T47D (cell line): Measurements from ENCODE around the gene SMAD6.

Experiments used
- DNase-seq, 2 experiments: peaks; one replicate each; pipeline versions ENCODE4 v3.0.0 to v3.0.0-alpha.2; 2011 to 2012; ENCODE audit warnings: low read depth in 1 of 2, low spot score in 1 of 2
- JUND ChIP-seq: IDR thresholded peaks from 2 replicates; pipeline ENCODE4 v1.6.1; 2012; ENCODE audit warnings: low read depth
- in situ Hi-C: cut with HindIII; loops from 2 replicates; pipeline ENCODE4 v1.10.0; 2016; ENCODE audit warnings: low sequenced_read_pairs, low pct_unique_long_range_greater_than_20kb

SMAD6 gene

GRCh38 chr15:66745530-66746230, 43.6 kb downstream of the SMAD6 start:
- DNase-seq, result no peak
- no peak for TF ChIP-seq JUND
- in situ Hi-C loops, result no loop called here

DNA sequence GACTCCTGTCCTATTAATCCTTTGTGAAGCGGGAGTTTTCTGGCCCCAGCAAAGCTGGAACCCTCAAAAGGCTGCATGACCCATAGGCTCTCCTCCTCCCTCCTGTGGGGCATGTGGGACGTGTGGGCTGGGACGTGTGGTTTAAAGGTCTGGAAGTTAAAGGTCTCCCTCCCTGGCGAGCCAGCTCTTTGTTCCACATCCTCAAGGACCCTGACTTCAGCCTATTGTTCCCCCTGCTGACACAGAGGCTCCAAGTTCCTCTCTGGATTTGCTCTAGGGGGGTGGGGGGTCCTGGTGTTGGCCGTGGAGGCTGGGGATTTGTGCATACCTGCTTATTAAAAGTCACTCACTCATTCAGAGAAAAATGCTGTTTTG, 44.2 kb downstream of the SMAD6 start:
- DNase-seq, result no peak
- no peak for TF ChIP-seq JUND
- in situ Hi-C loops, result no loop called here

- in situ Hi-C loops, result no loop called here
- no peak for TF ChIP-seq JUND
- DNase-seq, result no peak
Measured at GRCh38 chr15:66747223-66747622, 45.2 kb downstream of the SMAD6 start.

GRCh38 chr15:66747886-66748707, 46.1 kb downstream of the SMAD6 start:
- no peak for DNase-seq
- in situ Hi-C loops, result no loop called here
- TF ChIP-seq JUND, result no peak

DNA sequence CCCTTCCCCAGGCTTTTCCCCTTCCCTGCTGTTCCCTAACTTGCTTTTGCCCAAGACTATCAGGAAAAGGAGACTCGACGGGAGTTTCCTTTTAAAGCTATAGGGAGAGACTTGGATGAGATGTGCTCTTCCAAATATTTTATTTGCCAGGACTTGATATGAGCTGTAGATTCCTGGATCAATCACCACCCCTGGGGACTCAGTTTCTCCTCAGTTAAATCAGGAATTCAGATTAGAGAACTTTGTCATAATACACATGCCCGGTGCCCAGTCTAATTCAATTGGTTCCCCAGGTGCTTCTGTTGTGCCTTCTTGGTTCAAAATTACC, 46.6 kb downstream of the SMAD6 start:
- in situ Hi-C loops, result no loop called here
- no peak for TF ChIP-seq JUND
- no peak for DNase-seq

DNA sequence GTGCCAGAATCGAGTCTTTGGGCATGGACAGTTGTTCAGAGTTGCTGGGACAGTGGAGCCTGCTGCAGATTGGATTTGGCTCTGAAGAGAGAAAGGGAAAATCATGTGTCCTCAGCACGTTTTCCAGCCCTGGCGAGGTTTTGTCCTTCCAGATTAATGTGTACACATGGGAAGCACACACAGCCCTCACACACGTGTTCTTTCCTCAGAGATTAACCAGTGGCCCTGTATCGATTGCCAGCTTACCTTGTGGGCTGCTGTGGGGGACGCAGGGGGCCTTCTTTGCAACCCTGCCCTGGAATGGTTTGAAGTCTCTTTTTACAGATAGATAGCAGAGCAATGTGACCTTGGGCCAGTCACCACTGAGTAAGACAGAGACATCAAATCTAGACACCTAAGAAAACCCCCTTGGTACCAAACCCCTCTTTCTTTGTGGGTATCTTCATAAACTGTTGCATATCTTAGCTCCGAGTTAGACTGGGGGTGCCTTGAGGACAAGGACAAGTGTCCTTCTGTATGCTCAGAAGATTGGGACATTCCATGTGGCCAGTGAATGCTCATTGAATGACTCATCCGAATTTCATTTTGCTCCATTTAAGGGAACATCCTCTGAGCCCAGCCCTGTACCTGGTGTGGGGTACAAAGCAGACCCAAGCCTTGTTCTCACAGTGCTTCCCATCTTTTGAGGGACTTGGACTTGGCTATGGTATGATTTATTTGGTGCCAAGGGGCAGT, 48.0 kb downstream of the SMAD6 start:
- in situ Hi-C loops, result no loop called here
- DNase-seq, result no peak
- TF ChIP-seq JUND, result no peak; the same call in 1 of the 2 replicates

- in situ Hi-C loops, result no loop called here
- no peak for DNase-seq
- no peak for TF ChIP-seq JUND
Measured at GRCh38 chr15:66750609-66751008, 48.6 kb downstream of the SMAD6 start.

DNA sequence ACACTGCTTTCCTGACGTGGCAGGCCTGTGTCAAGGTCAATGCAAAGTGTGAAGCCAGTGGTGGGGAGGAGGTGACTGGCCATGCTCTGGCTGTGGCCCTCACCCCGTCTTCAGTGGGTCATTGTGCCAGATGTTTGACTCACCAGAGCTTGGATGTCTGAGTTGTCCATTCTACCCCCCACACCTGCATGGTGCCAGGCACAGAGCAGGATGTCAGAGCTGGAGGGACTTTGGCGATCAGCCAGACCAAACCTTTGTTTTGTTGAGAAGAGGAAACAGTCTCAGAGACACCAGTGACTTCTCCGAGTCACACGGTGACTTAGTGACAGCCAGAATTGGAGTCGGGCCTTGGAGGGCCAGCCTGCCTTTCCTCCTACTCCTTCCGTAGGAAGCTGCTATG, 49.5 kb downstream of the SMAD6 start:
- in situ Hi-C loops, result no loop called here
- TF ChIP-seq JUND, result no peak
- DNase-seq, result peak in 1 of 2 experiments; percentile 58

- in situ Hi-C loops, result no loop called here
- no peak for TF ChIP-seq JUND
- DNase-seq, result no peak
Measured at GRCh38 chr15:66752078-66752477, 50.0 kb downstream of the SMAD6 start.

GRCh38 chr15:66753687-66754377, 51.8 kb downstream of the SMAD6 start:
- no peak for DNase-seq
- no peak for TF ChIP-seq JUND
- in situ Hi-C loops, result no loop called here

DNA sequence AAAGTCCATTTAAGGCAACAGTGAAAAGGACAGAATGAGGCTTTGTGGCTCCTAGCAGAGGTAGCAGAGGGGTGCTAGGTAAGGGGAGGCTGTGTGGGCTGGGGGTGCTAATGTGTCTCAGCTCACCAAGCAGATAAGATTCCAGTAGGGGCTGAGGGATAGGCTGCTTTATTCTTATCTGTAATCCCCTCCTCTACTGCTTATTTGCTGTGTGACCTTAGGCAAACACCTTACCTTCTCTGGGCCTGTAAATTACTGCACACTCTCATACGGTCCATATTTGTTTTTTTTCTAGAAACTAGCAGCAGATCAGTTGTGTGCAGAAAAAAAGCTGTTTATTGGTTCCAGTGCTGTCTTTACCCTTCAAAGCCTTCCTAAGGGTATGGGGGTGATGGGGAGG, 52.8 kb downstream of the SMAD6 start:
- no peak for TF ChIP-seq JUND
- in situ Hi-C loops, result no loop called here
- DNase-seq, result no peak

GRCh38 chr15:66755298-66756068, 53.4 kb downstream of the SMAD6 start:
- TF ChIP-seq JUND, result no peak
- in situ Hi-C loops, result no loop called here
- no peak for DNase-seq
